ENCODE measurements around the gene DUSP22.

DNA sequence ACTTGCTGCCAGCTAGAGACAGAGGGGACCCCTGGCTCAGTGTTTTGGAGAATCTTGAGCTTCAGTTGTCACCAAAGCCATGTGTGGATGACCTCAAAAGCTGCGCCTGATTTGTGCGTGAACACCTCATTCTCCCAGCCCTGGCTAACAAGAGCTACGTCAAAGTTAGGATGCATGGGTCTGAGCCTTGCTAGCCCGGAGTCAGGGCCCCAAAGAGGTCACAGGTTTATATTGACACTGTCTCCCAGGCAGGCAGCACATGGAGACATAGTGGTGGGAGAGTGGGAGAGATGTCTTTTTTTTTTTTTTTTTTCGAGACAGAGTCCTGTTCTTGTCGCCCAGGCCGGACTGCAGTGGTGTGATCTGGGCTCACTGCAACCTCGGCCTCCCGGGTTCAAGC lies 36.1 kb upstream of the DUSP22 start:
- TF ChIP-seq, protein P1, sequence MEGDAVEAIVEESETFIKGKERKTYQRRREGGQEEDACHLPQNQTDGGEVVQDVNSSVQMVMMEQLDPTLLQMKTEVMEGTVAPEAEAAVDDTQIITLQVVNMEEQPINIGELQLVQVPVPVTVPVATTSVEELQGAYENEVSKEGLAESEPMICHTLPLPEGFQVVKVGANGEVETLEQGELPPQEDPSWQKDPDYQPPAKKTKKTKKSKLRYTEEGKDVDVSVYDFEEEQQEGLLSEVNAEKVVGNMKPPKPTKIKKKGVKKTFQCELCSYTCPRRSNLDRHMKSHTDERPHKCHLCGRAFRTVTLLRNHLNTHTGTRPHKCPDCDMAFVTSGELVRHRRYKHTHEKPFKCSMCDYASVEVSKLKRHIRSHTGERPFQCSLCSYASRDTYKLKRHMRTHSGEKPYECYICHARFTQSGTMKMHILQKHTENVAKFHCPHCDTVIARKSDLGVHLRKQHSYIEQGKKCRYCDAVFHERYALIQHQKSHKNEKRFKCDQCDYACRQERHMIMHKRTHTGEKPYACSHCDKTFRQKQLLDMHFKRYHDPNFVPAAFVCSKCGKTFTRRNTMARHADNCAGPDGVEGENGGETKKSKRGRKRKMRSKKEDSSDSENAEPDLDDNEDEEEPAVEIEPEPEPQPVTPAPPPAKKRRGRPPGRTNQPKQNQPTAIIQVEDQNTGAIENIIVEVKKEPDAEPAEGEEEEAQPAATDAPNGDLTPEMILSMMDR (conservative IDR thresholded peaks at IDR 0.05), result no peak
- TF ChIP-seq ZFX (IDR thresholded peaks at IDR 0.05), result no peak
